Naive thymus-derived CD4-positive, alpha-beta T cell (primary cell): Measurements from ENCODE around the gene GPR137B. TPM values are rescaled to one million over a fixed set of nuclear protein-coding genes. Genes with fewer than 3 reads are reported as not detected.
"Not testable (repeated sequence)": the region's sequence is repeated elsewhere in the genome, so short reads cannot be mapped to it uniquely, and the experiment has no call there.

Experiments used
- ATAC-seq: fragments of 150-1000 bp; cut with Tn5 transposase; 2 replicates; pipeline ENCODE4 v1.10.0; 2021; ENCODE audit warnings: mild to moderate bottlenecking, moderate library complexity
- CTCF ChIA-PET: fragments of 350-600 bp; sonication (Branson Sonifier 250); formaldehyde crosslinking; loops from one replicate; lab custom pipeline; 2021; ENCODE audit warnings: antibody characterized with exemption; lab: Charles Lee
- POLR2A ChIA-PET: fragments of 350-600 bp; sonication (Branson Sonifier 250); formaldehyde crosslinking; loops from one replicate; lab custom pipeline; 2021; ENCODE audit warnings: antibody characterized with exemption, inconsistent platforms; lab: Charles Lee
- DNase-seq, 9 donors: peaks; one replicate each; pipeline versions ENCODE4 v3.0.0 to v3.0.0-alpha.2; 2020 to 2022; ENCODE audit warnings: mixed read lengths in 1 of 9
- H3K27ac ChIP-seq: one replicate; pipeline ENCODE4 v1.7.0; 2013; ENCODE audit warnings: mild to moderate bottlenecking, low read depth, low read length, moderate library complexity
- H3K27me3 ChIP-seq, 2 donors: one replicate each; pipeline ENCODE4 v1.7.0; 2013; ENCODE audit warnings: low read length in 2 of 2, mild to moderate bottlenecking in 2 of 2, moderate library complexity in 2 of 2; ENCODE audit not compliant: control insufficient read depth in 2 of 2, insufficient read depth in 2 of 2
- H3K36me3 ChIP-seq, 3 experiments: 1 replicate in 2 of 3; 2 replicates in 1 of 3; pipeline ENCODE4 v1.7.0; 2013; ENCODE audit warnings: low read length in 3 of 3, mild to moderate bottlenecking in 3 of 3, moderate library complexity in 1 of 3; ENCODE audit not compliant: insufficient read depth in 3 of 3, control insufficient read depth in 2 of 3
- H3K4me1 ChIP-seq, 2 donors: one replicate each; pipeline ENCODE4 v1.7.0; 2013; ENCODE audit warnings: low read length in 2 of 2, mild to moderate bottlenecking in 2 of 2, moderate library complexity in 1 of 2; ENCODE audit not compliant: control insufficient read depth in 2 of 2, insufficient read depth in 2 of 2
- H3K4me3 ChIP-seq: 2 replicates; pipeline ENCODE4 v1.7.0; 2013; ENCODE audit warnings: mild to moderate bottlenecking, low read length
- H3K9me3 ChIP-seq, 3 experiments: 1 replicate in 2 of 3; 2 replicates in 1 of 3; pipeline ENCODE4 v1.7.0; 2013; ENCODE audit warnings: low read length in 3 of 3; ENCODE audit not compliant: control insufficient read depth in 2 of 3
- H3K27ac Mint-ChIP-seq, 9 donors: one replicate each; pipeline ENCODE4 v1.8.0; 2020 to 2022; ENCODE audit warnings: mixed read lengths in 9 of 9, mild to moderate bottlenecking in 8 of 9, moderate library complexity in 5 of 9, inconsistent platforms in 2 of 9
- H3K27me3 Mint-ChIP-seq, 5 donors: one replicate each; pipeline ENCODE4 v1.8.0; 2021 to 2022; ENCODE audit warnings: mixed read lengths in 5 of 5, mild to moderate bottlenecking in 1 of 5
- H3K36me3 Mint-ChIP-seq, 5 donors: one replicate each; pipeline ENCODE4 v1.8.0; 2020 to 2022; ENCODE audit warnings: mixed read lengths in 5 of 5, mild to moderate bottlenecking in 3 of 5, inconsistent platforms in 1 of 5
- H3K4me1 Mint-ChIP-seq, 7 donors: one replicate each; pipeline ENCODE4 v1.8.0; 2020 to 2022; ENCODE audit warnings: mixed read lengths in 7 of 7, mild to moderate bottlenecking in 3 of 7, inconsistent platforms in 1 of 7
- H3K4me3 Mint-ChIP-seq, 10 donors: one replicate each; pipeline ENCODE4 v1.8.0; 2020 to 2022; ENCODE audit warnings: mild to moderate bottlenecking in 10 of 10, mixed read lengths in 10 of 10, moderate library complexity in 6 of 10, inconsistent platforms in 2 of 10
- H3K9me3 Mint-ChIP-seq, 11 donors: one replicate each; pipeline ENCODE4 v1.8.0; 2020 to 2022; ENCODE audit warnings: mixed read lengths in 11 of 11, mild to moderate bottlenecking in 4 of 11, inconsistent platforms in 1 of 11, moderate library complexity in 1 of 11
- intact Hi-C, 2 donors: fragments of 100-400 bp; cut with micrococcal nuclease; formaldehyde crosslinking; loops; one replicate each; pipeline ENCODE4 v1.15.1; 2023
- polyA plus RNA-seq, 2 donors: library from polyadenylated mRNA; unstranded; fragments of 300-500 nt; fragmentation: Illumina TruSeq; gene quantifications; one replicate each; pipeline ENCODE4 v1.2.3, GENCODE V29; 2021
- total RNA-seq, 6 experiments: library from RNA in 5 of 6; stranded (reverse) in 5 of 6; gene quantifications; 1 replicate in 5 of 6; 2 replicates in 1 of 6; pipeline ENCODE4 v1.2.3 and lab custom pipeline; 2021 to 2026

GPR137B gene
- total and polyA plus RNA-seq, 7 experiments from 2014 or later, result 2.8 to 15.3 (median 7.0) TPM

DNA sequence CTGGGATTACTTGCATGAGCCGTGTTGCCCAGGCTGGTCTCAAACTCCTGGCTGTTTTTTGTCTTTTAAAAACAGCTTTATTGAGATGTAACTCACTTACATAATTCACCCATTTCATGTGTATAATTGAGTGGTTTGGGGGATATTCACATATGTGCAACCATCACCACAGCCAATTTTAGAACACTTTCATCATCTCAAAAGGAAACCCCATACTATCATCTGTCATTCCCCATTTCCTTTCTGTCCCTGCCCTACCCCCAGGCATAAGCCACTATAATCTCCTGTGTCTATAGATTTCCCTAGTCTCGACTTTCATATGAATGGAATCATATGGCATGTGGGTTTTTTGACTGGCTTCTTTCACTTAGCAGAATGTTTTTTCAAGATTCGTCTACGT, 43.3 kb downstream of the GPR137B start:
- Mint-ChIP-seq H3K27me3 (no peaks in the 10 kb centered on the region), H3K4me1 (peaks cover 0 to 5% (median 4%) of the 10 kb centered on the region in 7 donors), H3K4me3 (no peak overlapping the region), H3K9me3 (peaks cover 6 to 40% (median 20%) of the 10 kb centered on the region in 11 donors), H3K36me3 (peaks cover 25 to 59% (median 47%) of the 10 kb centered on the region in 5 donors), H3K27ac (no peak overlapping the region)
- Histone ChIP-seq H3K27me3 (no peaks in the 10 kb centered on the region), H3K4me1 (no peaks in the 10 kb centered on the region), H3K9me3 (no peaks in the 10 kb centered on the region), H3K36me3 (no peaks in the 10 kb centered on the region), H3K27ac (no peak overlapping the region), H3K4me3 (no peak overlapping the region)
- POLR2A ChIA-PET, result no interaction called here
- CTCF ChIA-PET, result no interaction called here
- DNase-seq (peak in 1 of 9 donors; percentile 4), ATAC-seq (no peak)
- intact Hi-C loops, result no loop called here

DNA sequence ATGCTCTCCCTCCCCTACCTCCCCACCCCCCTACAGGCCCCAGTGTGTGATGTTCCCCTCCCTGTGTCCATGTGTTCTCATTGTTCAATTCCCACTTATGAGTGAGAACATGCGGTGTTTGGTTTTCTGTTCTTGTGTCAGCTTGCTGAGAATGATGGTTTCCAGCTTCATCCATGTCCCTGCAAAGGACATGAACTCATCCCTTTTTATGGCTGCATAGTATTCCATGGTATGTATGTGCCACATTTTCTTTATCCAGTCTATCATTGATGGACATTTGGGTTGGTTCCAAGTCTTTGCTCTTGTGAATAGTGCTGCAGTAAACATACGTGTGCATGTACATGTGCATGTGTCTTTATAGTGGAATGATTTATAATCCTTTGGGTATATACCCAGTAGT, 44.1 kb downstream of the GPR137B start:
- H3K9me3 Mint-ChIP-seq, result peaks cover 10 to 48% (median 24%) of the 10 kb centered on the region in 11 donors
- H3K4me1 ChIP-seq, H3K4me3 Mint-ChIP-seq, ATAC-seq, intact Hi-C loops, DNase-seq, H3K9me3 ChIP-seq, H3K36me3 ChIP-seq, H3K27ac Mint-ChIP-seq, H3K27me3 Mint-ChIP-seq, H3K27ac ChIP-seq, H3K4me3 ChIP-seq, H3K4me1 Mint-ChIP-seq, POLR2A ChIA-PET, H3K27me3 ChIP-seq, CTCF ChIA-PET: not testable (repeated sequence)
- peaks cover 30 to 64% (median 51%) of the 10 kb centered on the region in 5 donors for H3K36me3 Mint-ChIP-seq

DNA sequence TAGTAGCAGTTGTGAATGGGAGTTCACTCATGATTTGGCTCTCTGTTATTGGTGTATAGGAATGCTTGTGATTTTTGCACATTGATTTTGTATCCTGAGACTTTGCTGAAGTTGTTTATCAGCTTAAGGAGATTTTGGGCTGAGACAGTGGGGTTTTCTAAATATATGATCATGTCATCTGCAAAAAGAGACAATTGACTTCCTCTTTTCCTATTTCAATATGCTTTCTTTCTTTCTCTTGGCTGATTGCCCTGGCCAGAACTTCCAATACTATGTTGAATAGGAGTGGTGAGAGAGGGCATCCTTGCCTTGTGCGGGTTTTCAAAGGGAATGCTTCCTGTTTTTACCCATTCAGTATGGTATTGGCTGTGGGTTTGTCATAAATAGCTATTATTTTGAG, 45.7 kb downstream of the GPR137B start:
- H3K4me1 ChIP-seq, H3K27ac Mint-ChIP-seq, H3K4me1 Mint-ChIP-seq, POLR2A ChIA-PET, H3K4me3 Mint-ChIP-seq, H3K36me3 ChIP-seq, intact Hi-C loops, H3K9me3 ChIP-seq, H3K27ac ChIP-seq, H3K4me3 ChIP-seq, CTCF ChIA-PET, ATAC-seq, H3K27me3 Mint-ChIP-seq, DNase-seq, H3K27me3 ChIP-seq: not testable (repeated sequence)
- H3K9me3 Mint-ChIP-seq, result peaks cover 10 to 53% (median 26%) of the 10 kb centered on the region in 11 donors
- H3K36me3 Mint-ChIP-seq, result peaks cover 30 to 68% (median 52%) of the 10 kb centered on the region in 5 donors

DNA sequence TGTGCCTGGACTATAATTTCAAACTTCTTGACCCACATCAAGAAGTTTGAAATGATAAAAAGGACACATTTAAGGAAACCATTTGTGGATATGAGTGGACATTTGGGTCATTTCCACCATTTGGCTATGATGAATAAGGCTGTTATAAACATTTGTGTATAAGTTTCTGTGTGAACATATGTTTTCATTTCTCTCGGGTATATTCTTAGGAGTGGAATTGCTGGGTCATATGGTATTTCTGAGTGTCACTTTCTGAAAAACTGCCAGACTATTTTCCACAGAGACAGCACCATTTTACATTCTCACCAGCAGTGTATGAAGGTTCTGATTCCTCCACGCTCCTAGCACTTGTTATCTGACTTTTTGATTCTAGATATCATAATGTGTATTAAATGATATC, 50.8 kb downstream of the GPR137B start:
- ChIA-PET POLR2A (interaction anchor here (0.6 kb wide), 1 partner anchor 388 kb away, joined by 3 read pairs; no protein-coding TSS in a partner anchor), CTCF (no interaction called here)
- Mint-ChIP-seq H3K4me1 (no peaks in the 10 kb centered on the region), H3K9me3 (peaks cover 14 to 86% (median 35%) of the 10 kb centered on the region in 11 donors), H3K27ac (no peak overlapping the region), H3K27me3 (no peaks in the 10 kb centered on the region), H3K4me3 (no peak overlapping the region), H3K36me3 (peaks cover 29 to 75% (median 67%) of the 10 kb centered on the region in 5 donors)
- Histone ChIP-seq H3K4me1 (no peaks in the 10 kb centered on the region), H3K27ac (no peak overlapping the region), H3K36me3 (peaks cover 0 to 12% (median 0%) of the 10 kb centered on the region in 3 experiments), H3K27me3 (no peaks in the 10 kb centered on the region), H3K4me3 (no peak overlapping the region), H3K9me3 (peaks cover 0 to 23% (median 3%) of the 10 kb centered on the region in 3 experiments)
- ATAC-seq (no peak), DNase-seq (no peak)
- intact Hi-C loops, result no loop called here

DNA sequence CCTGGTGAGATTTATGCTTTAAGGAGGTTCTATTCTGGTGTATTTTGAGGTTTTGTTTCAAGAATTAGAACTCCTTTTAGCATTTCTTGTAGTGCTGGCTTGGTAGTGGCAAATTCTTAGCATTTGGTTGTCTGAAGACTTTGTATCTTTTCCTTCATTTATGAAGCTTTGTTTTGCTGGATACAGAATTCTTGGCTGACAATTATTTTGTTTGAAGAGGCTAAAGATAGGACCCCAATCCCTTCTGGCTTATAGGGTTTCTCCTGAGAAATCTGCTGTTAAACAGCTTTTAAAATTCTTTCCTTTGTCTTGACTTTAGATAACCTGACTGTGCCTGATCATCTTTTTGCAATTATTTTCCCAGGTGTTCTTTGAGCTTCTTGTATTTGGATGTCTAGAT, 58.6 kb downstream of the GPR137B start:
- Mint-ChIP-seq H3K36me3 (peaks cover 26 to 74% (median 59%) of the 10 kb centered on the region in 5 donors), H3K4me3 (no peak overlapping the region), H3K27me3 (no peaks in the 10 kb centered on the region), H3K4me1 (no peaks in the 10 kb centered on the region), H3K27ac (no peak overlapping the region), H3K9me3 (peaks cover 12 to 92% (median 45%) of the 10 kb centered on the region in 11 donors)
- Histone ChIP-seq H3K36me3 (no peaks in the 10 kb centered on the region), H3K27me3 (no peaks in the 10 kb centered on the region), H3K27ac (no peak overlapping the region), H3K4me1 (no peaks in the 10 kb centered on the region), H3K9me3 (peaks cover 0 to 46% (median 0%) of the 10 kb centered on the region in 3 experiments), H3K4me3 (no peak overlapping the region)
- ChIA-PET POLR2A (no interaction called here), CTCF (interaction anchor here (0.6 kb wide), 1 partner anchor 103 kb away, joined by 3 read pairs; no protein-coding TSS in a partner anchor)
- ATAC-seq, result no peak
- no peak for DNase-seq
- intact Hi-C loops, result no loop called here

DNA sequence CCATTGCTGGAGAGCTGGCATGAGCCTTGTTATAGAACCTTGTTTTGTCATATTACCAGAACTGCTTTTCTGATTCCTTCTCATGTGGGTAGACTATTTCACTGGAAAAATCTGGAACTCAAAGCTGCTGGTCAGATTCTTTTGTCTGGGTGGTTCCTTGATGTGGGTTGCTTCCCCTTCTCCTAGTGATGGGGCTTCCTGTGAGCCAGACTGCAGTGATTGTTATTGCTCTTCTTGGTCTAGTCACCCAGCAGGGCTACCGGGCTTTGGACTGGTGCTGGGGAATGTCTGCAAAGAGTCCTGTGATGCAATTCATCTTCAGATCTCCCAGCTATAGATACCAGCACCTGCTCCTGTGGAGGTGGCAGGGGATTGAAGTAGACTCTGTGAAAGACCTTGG, 59.4 kb downstream of the GPR137B start:
- no peaks in the 10 kb centered on the region for H3K4me1 Mint-ChIP-seq
- ChIA-PET CTCF (no interaction called here), POLR2A (no interaction called here)
- no peaks in the 10 kb centered on the region for H3K27me3 Mint-ChIP-seq
- H3K27ac Mint-ChIP-seq, result no peak overlapping the region
- intact Hi-C loops, result no loop called here
- no peak for ATAC-seq
- H3K36me3 Mint-ChIP-seq, result peaks cover 32 to 77% (median 63%) of the 10 kb centered on the region in 5 donors
- peaks cover 12 to 86% (median 44%) of the 10 kb centered on the region in 11 donors for H3K9me3 Mint-ChIP-seq
- peaks cover 0 to 42% (median 0%) of the 10 kb centered on the region in 3 experiments for H3K9me3 ChIP-seq
- H3K27me3 ChIP-seq, result no peaks in the 10 kb centered on the region
- DNase-seq, result no peak
- H3K4me1 ChIP-seq, result no peaks in the 10 kb centered on the region
- peak overlapping the region in 1 of 10 donors; percentile 4 for H3K4me3 Mint-ChIP-seq
- H3K27ac ChIP-seq, result no peak overlapping the region
- H3K36me3 ChIP-seq, result no peaks in the 10 kb centered on the region
- no peak overlapping the region for H3K4me3 ChIP-seq

DNA sequence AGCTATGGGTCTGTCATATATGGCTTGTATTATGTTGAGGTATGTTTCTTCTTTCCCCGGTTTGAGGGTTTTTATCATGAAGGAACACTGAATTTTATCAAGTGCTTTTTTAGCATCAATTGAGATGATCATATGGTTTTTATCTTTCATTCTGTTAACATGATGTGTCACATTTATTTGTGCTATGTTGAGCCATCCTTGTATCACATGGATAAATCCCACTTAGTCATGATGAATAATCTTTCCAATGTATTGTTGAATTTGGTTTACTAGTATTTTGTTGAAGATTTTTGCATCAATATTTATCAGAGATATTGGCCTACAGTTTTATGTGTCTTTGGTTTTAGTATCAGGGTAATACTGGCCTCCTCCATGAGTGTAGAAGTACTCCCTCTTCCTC, 61.7 kb downstream of the GPR137B start:
- intact Hi-C loops, result no loop called here

More for the DNA sequence above, 61.7 kb downstream of the GPR137B start:
- Mint-ChIP-seq H3K36me3 (peaks cover 30 to 70% (median 66%) of the 10 kb centered on the region in 5 donors), H3K27me3 (no peaks in the 10 kb centered on the region), H3K9me3 (peaks cover 12 to 64% (median 37%) of the 10 kb centered on the region in 11 donors), H3K27ac (no peak overlapping the region), H3K4me3 (no peak overlapping the region), H3K4me1 (no peaks in the 10 kb centered on the region)
- ATAC-seq, result no peak
- no peaks in the 10 kb centered on the region for H3K4me1 ChIP-seq
- DNase-seq, result no peak
- H3K27me3 ChIP-seq, result no peaks in the 10 kb centered on the region
- POLR2A ChIA-PET, result no interaction called here
- H3K36me3 ChIP-seq, result no peaks in the 10 kb centered on the region
- H3K4me3 ChIP-seq, result no peak overlapping the region
- H3K27ac ChIP-seq, result no peak overlapping the region
- peaks cover 0 to 25% (median 0%) of the 10 kb centered on the region in 3 experiments for H3K9me3 ChIP-seq
- CTCF ChIA-PET, result no interaction called here
